Thyroid gland (tissue), 4 donors: Measurements from ENCODE around the gene SPR. TPM values are rescaled to one million over a fixed set of nuclear protein-coding genes. Genes with fewer than 3 reads are reported as not detected.

Experiments used
- DNase-seq, 2 donors: peaks; one replicate each; pipeline ENCODE4 v3.0.0-alpha.2; 2019
- H3K27ac ChIP-seq, 3 donors: fragments of 200-600 bp; sonication (generic); 1 replicate in 2 of 3; 2 replicates in 1 of 3; pipeline ENCODE4 v1.5.1; 2016 to 2019; ENCODE audit warnings: mild to moderate bottlenecking in 1 of 3, moderate library complexity in 1 of 3
- H3K27me3 ChIP-seq: fragments of 200-600 bp; sonication (generic); one replicate; pipeline ENCODE4 v1.5.1; 2019
- H3K36me3 ChIP-seq, 2 donors: fragments of 200-600 bp; sonication (generic); one replicate each; pipeline ENCODE4 v1.5.1; 2016 to 2019
- H3K4me1 ChIP-seq, 2 donors: fragments of 200-600 bp; sonication (generic); one replicate each; pipeline ENCODE4 v1.5.1; 2017 to 2019
- H3K4me3 ChIP-seq, 3 donors: fragments of 200-600 bp; sonication (generic); replicated peaks in 1 of 3; 1 replicate in 2 of 3; 2 replicates in 1 of 3; pipeline ENCODE4 v1.5.1; 2016; ENCODE audit warnings: mild to moderate bottlenecking in 1 of 3
- H3K9me3 ChIP-seq: fragments of 200-600 bp; sonication (generic); one replicate; pipeline ENCODE4 v1.5.1; 2017
- POLR2A ChIP-seq, 2 donors: fragments of 450-650 bp; IDR thresholded peaks; one replicate each; pipeline ENCODE4 v1.6.1; 2017; ENCODE audit warnings: antibody characterized with exemption in 2 of 2, mild to moderate bottlenecking in 2 of 2, moderate library complexity in 1 of 2
- WGBS, 2 donors: methylation state at CpG; one replicate each; pipeline ENCODE4 v1.1.5; 2017; 5-methylcytosine and 5-hydroxymethylcytosine counted together
- intact Hi-C: fragments of 100-400 bp; cut with DNase I; formaldehyde crosslinking; loops from one replicate; pipeline ENCODE4 v1.15.1; 2023
- total RNA-seq, 4 donors: library from RNA; depleted of rRNA; stranded (reverse); fragments of >200 nt; gene quantifications; one replicate each; pipeline ENCODE4 v1.2.3, GENCODE V29; 2016
- TF ChIP-seq, protein P1 (sequence below), 6 experiments: fragments of 200-600 bp in 3 of 6; fragments of 450-650 bp in 3 of 6; sonication (generic) in 3 of 6; IDR thresholded peaks; one replicate each; pipeline ENCODE4 v1.5.1; 2016 to 2019; ENCODE audit warnings: antibody characterized with exemption in 6 of 6, mild to moderate bottlenecking in 2 of 6, inconsistent platforms in 1 of 6, moderate library complexity in 1 of 6

Gene SPR
- total RNA-seq, 4 donors from 2014 or later: 29.4 to 83.0 (median 55.9) TPM

- no peaks in the 10 kb centered on the region for H3K36me3 ChIP-seq
- no peaks in the 10 kb centered on the region for H3K4me1 ChIP-seq
- no peaks in the 10 kb centered on the region for H3K9me3 ChIP-seq
- intact Hi-C loops: no loop called here
- no peak for DNase-seq
- WGBS, 2 donors: 80 to 83% methylated on average over 6 of the region's 6 CpGs
- H3K27ac ChIP-seq: no peak overlapping the region
- H3K27me3 ChIP-seq: no peaks in the 10 kb centered on the region
- no peak for TF ChIP-seq POLR2A (IDR thresholded peaks at IDR 0.05)
- TF ChIP-seq, protein P1, sequence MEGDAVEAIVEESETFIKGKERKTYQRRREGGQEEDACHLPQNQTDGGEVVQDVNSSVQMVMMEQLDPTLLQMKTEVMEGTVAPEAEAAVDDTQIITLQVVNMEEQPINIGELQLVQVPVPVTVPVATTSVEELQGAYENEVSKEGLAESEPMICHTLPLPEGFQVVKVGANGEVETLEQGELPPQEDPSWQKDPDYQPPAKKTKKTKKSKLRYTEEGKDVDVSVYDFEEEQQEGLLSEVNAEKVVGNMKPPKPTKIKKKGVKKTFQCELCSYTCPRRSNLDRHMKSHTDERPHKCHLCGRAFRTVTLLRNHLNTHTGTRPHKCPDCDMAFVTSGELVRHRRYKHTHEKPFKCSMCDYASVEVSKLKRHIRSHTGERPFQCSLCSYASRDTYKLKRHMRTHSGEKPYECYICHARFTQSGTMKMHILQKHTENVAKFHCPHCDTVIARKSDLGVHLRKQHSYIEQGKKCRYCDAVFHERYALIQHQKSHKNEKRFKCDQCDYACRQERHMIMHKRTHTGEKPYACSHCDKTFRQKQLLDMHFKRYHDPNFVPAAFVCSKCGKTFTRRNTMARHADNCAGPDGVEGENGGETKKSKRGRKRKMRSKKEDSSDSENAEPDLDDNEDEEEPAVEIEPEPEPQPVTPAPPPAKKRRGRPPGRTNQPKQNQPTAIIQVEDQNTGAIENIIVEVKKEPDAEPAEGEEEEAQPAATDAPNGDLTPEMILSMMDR (IDR thresholded peaks at IDR 0.05): no peak
- H3K4me3 ChIP-seq: no peak overlapping the region
These were observed 40.8 kb upstream of the SPR start for GRCh38 chr2:72846171-72847095.

- 63 to 68% methylated on average over 3 of the region's 3 CpGs for WGBS, 2 donors
- no peak for TF ChIP-seq POLR2A (IDR thresholded peaks at IDR 0.05)
- TF ChIP-seq, protein P1 (IDR thresholded peaks at IDR 0.05): no peak
- intact Hi-C loops: no loop called here
- H3K4me1 ChIP-seq: no peaks in the 10 kb centered on the region
- no peaks in the 10 kb centered on the region for H3K9me3 ChIP-seq
- no peak for DNase-seq
- no peak overlapping the region for H3K27ac ChIP-seq
- no peak overlapping the region for H3K4me3 ChIP-seq
- H3K36me3 ChIP-seq: no peaks in the 10 kb centered on the region
- H3K27me3 ChIP-seq: no peaks in the 10 kb centered on the region
These were observed 39.5 kb upstream of the SPR start for GRCh38 chr2:72847534-72848315.

- DNase-seq: no peak
- H3K27ac ChIP-seq: no peak overlapping the region
- H3K4me1 ChIP-seq: no peaks in the 10 kb centered on the region
- no peak for TF ChIP-seq POLR2A (IDR thresholded peaks at IDR 0.05)
- TF ChIP-seq, protein P1 (IDR thresholded peaks at IDR 0.05): no peak
- H3K36me3 ChIP-seq: no peaks in the 10 kb centered on the region
- no peak overlapping the region for H3K4me3 ChIP-seq
- no peaks in the 10 kb centered on the region for H3K27me3 ChIP-seq
- WGBS, 2 donors: 90 to 93% methylated on average over 3 of the region's 3 CpGs
- intact Hi-C loops: no loop called here
- no peaks in the 10 kb centered on the region for H3K9me3 ChIP-seq
These were observed 38.6 kb upstream of the SPR start for GRCh38 chr2:72848436-72849137.

DNA sequence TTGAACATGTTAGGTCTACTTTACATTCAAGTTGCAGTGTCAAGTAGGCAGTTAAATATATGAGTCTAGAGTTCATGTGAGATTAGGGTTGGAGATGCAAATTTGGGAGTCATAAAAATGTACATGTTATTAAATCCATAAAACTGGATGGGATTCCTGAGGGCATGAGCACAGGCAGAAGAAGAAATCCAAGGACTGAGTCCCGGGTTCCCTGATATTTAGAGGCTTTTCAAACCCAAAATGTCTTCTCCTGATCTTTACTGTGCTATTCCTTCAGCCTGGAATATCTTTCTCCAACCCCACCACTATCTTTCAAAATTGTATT, 38.1 kb upstream of the SPR start:
- intact Hi-C loops: no loop called here
- Histone ChIP-seq H3K27ac (no peak overlapping the region), H3K36me3 (no peaks in the 10 kb centered on the region), H3K27me3 (no peaks in the 10 kb centered on the region), H3K4me3 (no peak overlapping the region), H3K4me1 (no peaks in the 10 kb centered on the region), H3K9me3 (no peaks in the 10 kb centered on the region)
- 69 to 86% methylated on average over 1 of the region's 1 CpG for WGBS, 2 donors
- DNase-seq: no peak
- TF ChIP-seq, protein P1 (IDR thresholded peaks at IDR 0.05): no peak
- no peak for TF ChIP-seq POLR2A (IDR thresholded peaks at IDR 0.05)
